K562 (cell line): ENCODE data around the gene BLOC1S2. TPM values are rescaled to one million over a fixed set of nuclear protein-coding genes. Genes with fewer than 3 reads are reported as not detected.

Experiments used
- ATAC-seq: fragments of 200-7000 bp; cut with Tn5 transposase; 3 replicates; pipeline ENCODE4 v1.9.1; 2020; ENCODE audit warnings: moderate library complexity
- BruUV-seq: library from RNA; stranded (reverse); fragments of 400-500 nt; replicated peaks from 2 replicates; lab custom pipeline; 2021; lab: Mats Ljungman, UMichigan
- CTCF ChIA-PET: fragments of 300-600 bp; formaldehyde crosslinking; extraction: SDS; loops from one replicate; lab custom pipeline; 2021; ENCODE audit warnings: low intra/inter-chr PET ratio; lab: Yijun Ruan, JAX
- POLR2A ChIA-PET: fragments of 300-600, 350-650 bp; sonication (Branson Sonifier 250); formaldehyde crosslinking; extraction: SDS; loops from one replicate; lab custom pipeline; 2021; ENCODE audit warnings: antibody characterized with exemption, inconsistent platforms; lab: Yijun Ruan, JAX
- DNase-seq, 4 experiments: peaks; one replicate each; pipeline versions ENCODE4 v3.0.0 to v3.0.0-alpha.2; 2011 to 2018; ENCODE audit warnings: low spot score in 3 of 4, mixed read lengths in 3 of 4; ENCODE audit errors: extremely low read depth in 1 of 4
- FAIRE-seq: peaks from 2 replicates; lab custom pipeline; 2011; peaks lifted over from hg19 to GRCh38; lab: Jason Lieb, UNC
- H2AFZ ChIP-seq: 2 replicates; pipeline ENCODE4 v1.6.0; 2011; ENCODE audit warnings: low read depth, low read length, control low read depth, inconsistent platforms
- H3K27ac ChIP-seq: fragments of 200-600 bp; 3 replicates; pipeline ENCODE4 v1.8.0; 2011; ENCODE audit warnings: low read depth, mild to moderate bottlenecking, control low read depth, inconsistent platforms, low read length, moderate library complexity, mixed read lengths; ENCODE audit errors: extremely low read depth
- H3K27me3 ChIP-seq, 2 experiments: fragments of 300-600 bp in 1 of 2; 2 replicates in 1 of 2; 3 replicates in 1 of 2; pipeline versions ENCODE4 v1.6.0 to v1.8.0; 2011; ENCODE audit warnings: inconsistent platforms in 2 of 2, low read length in 2 of 2, mild to moderate bottlenecking in 1 of 2, mixed read lengths in 1 of 2, moderate library complexity in 1 of 2; ENCODE audit not compliant: control insufficient read depth in 2 of 2, insufficient read depth in 2 of 2
- H3K36me3 ChIP-seq: fragments of 300-600 bp; 3 replicates; pipeline ENCODE4 v1.8.0; 2011; ENCODE audit warnings: mild to moderate bottlenecking, low read length, inconsistent platforms; ENCODE audit not compliant: control insufficient read depth, insufficient read depth
- H3K4me1 ChIP-seq, 2 experiments: fragments of 200-600 bp in 1 of 2; replicated peaks in 1 of 2; 2 replicates in 1 of 2; 3 replicates in 1 of 2; pipeline versions ENCODE4 v1.5.1 to v1.8.0; 2011; ENCODE audit warnings: inconsistent platforms in 2 of 2, low read length in 2 of 2, mild to moderate bottlenecking in 1 of 2, mixed read lengths in 1 of 2, moderate library complexity in 1 of 2; ENCODE audit not compliant: control insufficient read depth in 2 of 2, insufficient read depth in 2 of 2
- H3K4me2 ChIP-seq: 2 replicates; pipeline ENCODE4 v1.6.1; 2011; ENCODE audit warnings: low read length, control low read depth, inconsistent platforms, mixed read lengths; ENCODE audit not compliant: insufficient read depth
- H3K4me3 ChIP-seq: fragments of 200-600 bp; sonication (generic), shearing (Covaris generic); 2 replicates; pipeline ENCODE4 v1.5.1; 2016; ENCODE audit warnings: control low read depth, inconsistent platforms
- H3K79me2 ChIP-seq: fragments of 200-600 bp; 3 replicates; pipeline ENCODE4 v1.8.0; 2011; ENCODE audit warnings: low read length, inconsistent platforms; ENCODE audit not compliant: control insufficient read depth, insufficient read depth
- H3K9ac ChIP-seq, 2 experiments: 2 replicates each; pipeline versions ENCODE4 v1.6.0 to v1.6.1; 2011; ENCODE audit warnings: low read depth in 2 of 2, low read length in 2 of 2, control low read depth in 1 of 2, inconsistent platforms in 1 of 2, mild to moderate bottlenecking in 1 of 2, mixed read lengths in 1 of 2; ENCODE audit not compliant: insufficient read depth in 1 of 2
- H3K9me1 ChIP-seq: one replicate; pipeline ENCODE4 v1.6.0; 2011; ENCODE audit warnings: inconsistent platforms, mild to moderate bottlenecking, low read length, moderate library complexity; ENCODE audit not compliant: control insufficient read depth, insufficient read depth
- H3K9me3 ChIP-seq: replicated peaks from 2 replicates; pipeline ENCODE4 v1.5.1; 2011; ENCODE audit warnings: low read depth, low read length, inconsistent platforms; ENCODE audit not compliant: control insufficient read depth, insufficient read depth
- H4K20me1 ChIP-seq: replicated peaks from 2 replicates; pipeline ENCODE4 v1.6.1; 2011; ENCODE audit warnings: low read length, inconsistent platforms, mixed read lengths; ENCODE audit not compliant: control insufficient read depth, insufficient read depth
- BRD4 ChIP-seq: fragments of 200-600 bp; sonication (generic); IDR thresholded peaks from 2 replicates; pipeline ENCODE4 v1.6.1; 2017; ENCODE audit warnings: inconsistent platforms
- DDX20 ChIP-seq: fragments of 450-650 bp; IDR thresholded peaks from 2 replicates; pipeline ENCODE4 v1.6.1; 2016; ENCODE audit warnings: missing genetic modification characterization, low read depth, mild to moderate bottlenecking, missing compliant biosample characterization, moderate library complexity
- DPF2 ChIP-seq: fragments of 450-650 bp; IDR thresholded peaks from 2 replicates; pipeline ENCODE4 v1.6.1; 2016
- FUS ChIP-seq: fragments of 200-400 bp; formaldehyde crosslinking; optimal IDR thresholded peaks from 2 replicates; pipeline ENCODE3; 2017; ENCODE audit warnings: low read depth, low read length
- HMGN3 ChIP-seq: IDR thresholded peaks from 2 replicates; pipeline ENCODE4 v1.6.1; 2011; ENCODE audit warnings: borderline replicate concordance, low read depth, mild to moderate bottlenecking, mixed read lengths, low read length; ENCODE audit not compliant: insufficient read length; ENCODE audit errors: extremely low read depth
- KLF6 ChIP-seq: fragments of 250-450 bp; sonication (Bioruptor Pico); IDR thresholded peaks from 2 replicates; pipeline ENCODE4 v1.4.0; 2020; ENCODE audit warnings: mild to moderate bottlenecking, moderate library complexity, borderline replicate concordance
- MITF ChIP-seq: IDR thresholded peaks from 2 replicates; pipeline ENCODE4 v1.6.1; 2014; ENCODE audit warnings: antibody characterized with exemption
- MLLT1 ChIP-seq, 2 experiments: fragments of 450-650 bp; IDR thresholded peaks; 2 replicates each; pipeline ENCODE4 v1.6.1; 2016
- NONO ChIP-seq, 2 experiments: fragments of 200-400 bp in 1 of 2; fragments of 450-650 bp in 1 of 2; formaldehyde crosslinking in 1 of 2; IDR thresholded peaks; 2 replicates each; pipeline ENCODE4 v1.6.1; 2017; ENCODE audit warnings: low read depth in 2 of 2, mild to moderate bottlenecking in 2 of 2, moderate library complexity in 2 of 2, low read length in 1 of 2
- POLR2H ChIP-seq: IDR thresholded peaks from 2 replicates; pipeline ENCODE4 v1.6.1; 2016; ENCODE audit warnings: missing genetic modification characterization, low read depth, mild to moderate bottlenecking, control low read depth, missing compliant biosample characterization, moderate library complexity
- SIN3A ChIP-seq, 2 experiments: fragments of 150-350 bp in 1 of 2; IDR thresholded peaks; 2 replicates each; pipeline ENCODE4 v1.6.1; 2011 to 2016; ENCODE audit warnings: borderline replicate concordance in 2 of 2, low read depth in 2 of 2, low read length in 2 of 2, mild to moderate bottlenecking in 2 of 2, moderate library complexity in 2 of 2; ENCODE audit not compliant: control insufficient read depth in 1 of 2
- TRIM24 ChIP-seq, 2 experiments: fragments of 450-650 bp; IDR thresholded peaks; 2 replicates each; pipeline ENCODE4 v1.6.1; 2016
- U2AF2 ChIP-seq: fragments of 200-400 bp; formaldehyde crosslinking; optimal IDR thresholded peaks from 2 replicates; pipeline ENCODE3; 2017; ENCODE audit warnings: low read depth, mild to moderate bottlenecking, low read length
- WHSC1 ChIP-seq: IDR thresholded peaks from one replicate; pipeline ENCODE4 v1.6.1; 2012; ENCODE audit warnings: low read length, control low read depth, inconsistent platforms
- ZNF280B ChIP-seq: fragments of 250-450 bp; sonication (Bioruptor Pico); IDR thresholded peaks from 2 replicates; pipeline ENCODE4 v1.5.1; 2021; ENCODE audit warnings: mild to moderate bottlenecking
- WGBS: fragments of 100-300 bp; shearing (Covaris generic); methylation state at CpG from one replicate; pipeline ENCODE4 v1.1.6; 2016; ENCODE audit warnings: low coverage, mixed read lengths; ENCODE audit not compliant: insufficient coverage; ENCODE audit errors: missing lambda C conversion rate; 5-methylcytosine and 5-hydroxymethylcytosine counted together
- in situ Hi-C: fragments of 300-500 bp; cut with MboI; formaldehyde crosslinking; loops from 4 replicates; pipeline ENCODE4 v1.15.0; 2018; ENCODE audit warnings: inconsistent platforms, mixed read lengths
- intact Hi-C: fragments of 100-400 bp; cut with micrococcal nuclease; formaldehyde crosslinking; loops from 2 replicates; pipeline ENCODE4 v1.14.2; 2022
- polyA plus RNA-seq, 8 experiments: library from polyadenylated mRNA; depleted of rRNA in 4 of 8; stranded (reverse) in 5 of 8; unstranded in 3 of 8; fragments of >200 nt; fragmentation: Nextera tagmentation in 2 of 8; fragmentation: Illumina TruSeq in 1 of 8; extraction: Ambion mirVana in 2 of 8; extraction: Trizol in 1 of 8; gene quantifications; 2 replicates each; pipeline versions ENCODE4 v1.2.1 to v1.2.3, GENCODE V29; 2011 to 2014; ENCODE audit warnings: inconsistent platforms in 1 of 8, missing spikeins in 1 of 8
- total RNA-seq, 7 experiments: library from RNA; depleted of rRNA in 6 of 7; stranded (reverse); fragments of >200 nt in 6 of 7; fragmentation: Illumina TruSeq in 2 of 7; extraction: Trizol in 2 of 7; gene quantifications; 2 replicates each; pipeline versions ENCODE4 v1.2.1 to v1.2.3, GENCODE V29; 2011 to 2021; ENCODE audit warnings: low replicate concordance in 1 of 7
- TF ChIP-seq, protein P1 (sequence below): fragments of 450-650 bp; IDR thresholded peaks from 2 replicates; pipeline ENCODE4 v1.6.1; 2016; ENCODE audit warnings: antibody characterized with exemption

The BLOC1S2 gene
- total and polyA plus RNA-seq, 9 of the 15 experiments (the other 6 are each of a cell fraction or from before 2014, with no cell fraction given): 29.5 to 45.8 (median 34.9) TPM

DNA sequence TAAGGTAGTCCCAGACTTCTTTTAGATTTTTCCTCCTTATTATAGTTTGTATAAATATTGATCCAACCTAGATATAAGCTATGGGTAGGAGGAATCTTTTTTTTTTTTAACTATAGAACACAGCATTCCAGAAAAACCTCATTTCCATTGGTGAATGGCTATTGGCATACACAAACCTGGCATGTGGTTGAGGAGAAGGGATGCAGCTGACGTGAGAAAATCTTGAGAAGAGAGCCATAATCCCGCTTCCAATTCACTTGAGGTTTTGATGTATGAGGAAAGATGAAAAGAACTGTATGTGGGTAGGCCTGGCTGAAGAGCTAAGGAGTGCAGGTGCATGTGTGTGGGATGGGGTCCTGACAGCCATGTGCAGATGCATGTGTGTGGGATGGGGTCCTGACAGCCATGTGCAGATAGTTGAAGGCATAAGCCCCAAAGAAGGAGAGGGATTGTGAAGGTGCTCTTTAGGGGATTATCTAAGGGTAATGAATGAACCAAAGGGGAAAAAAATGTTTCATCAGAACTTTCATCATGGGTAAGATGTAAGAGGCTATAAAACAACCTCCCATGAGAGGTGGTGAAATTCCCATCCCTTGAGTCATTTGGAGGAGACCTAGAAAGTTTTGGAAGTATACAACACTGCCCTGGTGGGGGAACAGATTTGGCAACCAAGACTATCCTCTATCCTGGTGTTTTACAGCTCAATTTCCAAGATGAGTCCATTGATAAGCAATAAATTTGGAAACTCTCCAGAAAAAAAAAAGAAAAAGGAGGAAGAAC is 47.4 kb upstream of the BLOC1S2 start:
- ChIA-PET CTCF (no interaction called here), POLR2A (interaction anchor here (0.6 kb wide), 1 partner anchor 9 kb away, joined by 10 read pairs; no protein-coding TSS in a partner anchor)
- H4K20me1 ChIP-seq: no peaks in the 10 kb centered on the region
- H3K27me3 ChIP-seq: peaks cover 7 to 26% of the 10 kb centered on the region in 2 experiments
- no peaks in the 10 kb centered on the region for H3K9me1 ChIP-seq
- H3K27ac ChIP-seq: no peak overlapping the region
- FAIRE-seq (no peak), ATAC-seq (no peak), DNase-seq (no peak)
- BruUV-seq: no TSS peak
- no peaks in the 10 kb centered on the region for H3K9me3 ChIP-seq
- in situ Hi-C loops (loop anchor here (25.0 kb wide), 1 partner anchor 553 kb away; no protein-coding TSS in a partner anchor), intact Hi-C loops (no loop called here)
- H3K4me1 ChIP-seq: peaks cover 0 to 1% of the 10 kb centered on the region in 2 experiments; a peak in 2 of 5 replicates
- H3K9ac ChIP-seq: no peak overlapping the region
- no peaks in the 10 kb centered on the region for H3K36me3 ChIP-seq
- H2AFZ ChIP-seq: no peak overlapping the region
- no peak overlapping the region for H3K4me3 ChIP-seq
- H3K4me2 ChIP-seq: no peak overlapping the region
- H3K79me2 ChIP-seq: no peaks in the 10 kb centered on the region
- WGBS: 0% methylated on average over 2 of the region's 2 CpGs
- TF ChIP-seq, protein P1, sequence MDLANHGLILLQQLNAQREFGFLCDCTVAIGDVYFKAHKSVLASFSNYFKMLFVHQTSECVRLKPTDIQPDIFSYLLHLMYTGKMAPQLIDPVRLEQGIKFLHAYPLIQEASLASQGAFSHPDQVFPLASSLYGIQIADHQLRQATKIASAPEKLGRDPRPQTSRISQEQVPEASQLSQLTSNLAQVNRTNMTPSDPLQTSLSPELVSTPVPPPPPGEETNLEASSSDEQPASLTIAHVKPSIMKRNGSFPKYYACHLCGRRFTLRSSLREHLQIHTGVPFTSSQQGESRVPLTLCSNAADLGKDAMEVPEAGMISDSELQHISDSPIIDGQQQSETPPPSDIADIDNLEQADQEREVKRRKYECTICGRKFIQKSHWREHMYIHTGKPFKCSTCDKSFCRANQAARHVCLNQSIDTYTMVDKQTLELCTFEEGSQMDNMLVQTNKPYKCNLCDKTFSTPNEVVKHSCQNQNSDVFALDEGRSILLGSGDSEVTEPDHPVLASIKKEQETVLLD: no peak
- TF ChIP-seq MLLT1 (IDR thresholded peaks at IDR 0.05) (no peak), DDX20 (no peak), ZNF280B (CRISPR knock-in tag) (no peak), DPF2 (no peak), MITF (no peak), SIN3A (IDR thresholded peaks at IDR 0.05; ENCODE audit: borderline replicate concordance in 2 of 2, control insufficient read depth in 1 of 2, low read depth in 2 of 2, low read length in 2 of 2) (no peak), KLF6 (no peak), U2AF2 (no peak), NONO (IDR thresholded peaks at IDR 0.05; ENCODE audit: low read depth in 2 of 2, low read length in 1 of 2) (no peak), POLR2H (no peak), HMGN3 (no peak), BRD4 (no peak), WHSC1 (no peak), TRIM24 (IDR thresholded peaks at IDR 0.05) (no peak), FUS (no peak)
